Ammon's horn (tissue), 1 donor: ENCODE measurements around the gene CPVL.

Experiments used
- DNase-seq: peaks from one replicate; pipeline ENCODE4 v3.0.0-alpha.2; 2016; ENCODE audit warnings: low spot score

Gene CPVL

DNA sequence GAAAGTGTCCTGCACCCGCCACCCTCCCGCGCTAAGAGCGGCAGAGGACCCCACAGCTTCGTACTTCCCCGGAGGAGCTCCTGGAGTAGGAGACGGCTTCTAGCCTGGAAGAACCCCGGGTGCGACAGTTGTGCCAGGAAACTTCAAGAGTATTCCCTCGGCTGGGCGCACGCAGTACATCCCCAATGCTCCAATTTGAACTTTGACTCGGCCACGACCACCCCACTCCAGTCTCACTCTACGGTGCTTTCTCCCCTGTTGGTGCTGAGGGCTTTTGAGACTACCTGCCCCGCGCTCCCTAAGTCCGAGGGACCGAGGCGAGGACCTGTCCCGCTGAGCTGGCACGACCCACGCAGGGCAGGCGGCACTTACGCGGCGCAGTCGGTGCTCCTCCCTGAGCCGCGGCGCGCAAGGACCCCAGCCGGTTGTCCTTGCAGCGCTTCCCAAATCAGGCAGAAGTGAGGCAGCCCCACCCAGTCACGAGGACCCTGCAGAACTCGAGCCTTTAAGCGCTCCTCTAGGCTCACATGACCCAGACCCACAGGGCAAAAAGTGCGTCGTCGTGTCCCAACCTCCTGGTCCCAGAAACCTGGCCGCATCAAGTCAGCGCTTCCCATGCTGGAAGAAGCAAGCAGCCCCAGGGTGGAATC, at the start of gene CPVL:
TSS of gene CPVL (minus strand) at position 481 of the 650 bp plus-strand sequence. CDS start 25,476 bp downstream, outside the sequence.
- DNase-seq, result peak; percentile 67

DNA sequence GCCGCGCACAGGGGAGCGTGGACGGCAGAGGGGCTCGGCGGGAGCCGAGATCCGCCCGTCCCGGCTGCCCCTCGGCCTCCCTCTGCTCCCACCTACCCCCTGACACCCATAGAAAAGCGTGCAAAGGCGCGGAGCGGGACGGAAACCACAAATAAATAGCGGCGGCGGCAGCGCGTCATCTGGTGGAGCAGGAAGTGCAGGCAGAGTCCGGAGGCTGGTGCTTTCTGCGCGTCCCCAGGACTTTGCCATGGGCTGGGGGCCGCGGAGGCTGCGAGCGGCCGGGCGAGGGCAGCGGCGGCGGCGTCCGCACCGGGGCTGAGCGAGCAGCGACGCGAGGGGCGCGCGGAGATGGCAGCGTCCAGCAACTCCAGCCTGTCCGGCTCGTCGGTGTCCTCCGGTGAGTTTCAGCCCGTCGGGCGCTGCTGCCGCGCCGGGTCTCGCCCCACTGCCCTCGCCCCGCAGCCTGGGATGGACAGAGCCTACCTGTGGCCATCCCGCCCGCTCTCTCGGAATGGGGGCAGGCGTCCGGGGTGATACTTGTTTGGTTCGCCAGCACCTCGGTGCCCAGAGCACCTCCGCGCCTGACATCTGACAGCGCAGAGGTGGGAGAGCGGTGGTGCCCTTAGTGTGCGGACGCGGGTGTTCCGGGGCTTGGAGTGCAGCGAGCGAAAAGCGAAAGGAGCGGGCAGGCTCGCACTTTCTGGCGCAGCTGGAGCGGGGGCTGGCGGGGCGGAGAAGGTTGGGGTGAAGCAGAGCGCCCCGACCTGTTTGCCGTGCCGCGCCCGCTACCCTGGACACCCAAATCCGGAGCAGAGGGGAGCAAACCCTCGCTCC, 48.5 kb upstream of the CPVL start, which contains the start of gene CHN2:
TSS of gene CHN2 (plus strand) at position 182 of the 834 bp plus-strand sequence.
- peak; percentile 77 for DNase-seq

DNA sequence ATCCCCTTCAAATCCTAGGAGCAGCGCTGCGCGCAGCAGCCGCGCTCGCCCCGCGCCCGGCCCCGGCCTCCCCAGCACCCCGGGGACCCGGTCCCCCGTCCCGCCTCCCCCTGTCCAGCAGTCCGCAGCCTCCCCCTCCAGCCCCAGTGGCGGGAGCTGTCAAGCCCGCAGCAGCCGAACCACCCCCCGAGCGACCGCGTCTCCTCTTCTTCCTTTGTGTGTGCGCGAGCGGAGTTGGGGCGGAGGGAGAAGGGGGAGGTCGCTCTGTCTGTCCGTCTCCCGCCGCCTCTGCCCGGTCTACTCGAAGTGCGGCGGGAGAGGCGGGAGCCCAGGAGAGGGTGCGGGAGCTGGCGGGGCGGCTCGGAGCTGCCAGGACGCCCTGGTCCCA, 47.9 kb upstream of the CPVL start:
- DNase-seq, result peak; percentile 11

DNA sequence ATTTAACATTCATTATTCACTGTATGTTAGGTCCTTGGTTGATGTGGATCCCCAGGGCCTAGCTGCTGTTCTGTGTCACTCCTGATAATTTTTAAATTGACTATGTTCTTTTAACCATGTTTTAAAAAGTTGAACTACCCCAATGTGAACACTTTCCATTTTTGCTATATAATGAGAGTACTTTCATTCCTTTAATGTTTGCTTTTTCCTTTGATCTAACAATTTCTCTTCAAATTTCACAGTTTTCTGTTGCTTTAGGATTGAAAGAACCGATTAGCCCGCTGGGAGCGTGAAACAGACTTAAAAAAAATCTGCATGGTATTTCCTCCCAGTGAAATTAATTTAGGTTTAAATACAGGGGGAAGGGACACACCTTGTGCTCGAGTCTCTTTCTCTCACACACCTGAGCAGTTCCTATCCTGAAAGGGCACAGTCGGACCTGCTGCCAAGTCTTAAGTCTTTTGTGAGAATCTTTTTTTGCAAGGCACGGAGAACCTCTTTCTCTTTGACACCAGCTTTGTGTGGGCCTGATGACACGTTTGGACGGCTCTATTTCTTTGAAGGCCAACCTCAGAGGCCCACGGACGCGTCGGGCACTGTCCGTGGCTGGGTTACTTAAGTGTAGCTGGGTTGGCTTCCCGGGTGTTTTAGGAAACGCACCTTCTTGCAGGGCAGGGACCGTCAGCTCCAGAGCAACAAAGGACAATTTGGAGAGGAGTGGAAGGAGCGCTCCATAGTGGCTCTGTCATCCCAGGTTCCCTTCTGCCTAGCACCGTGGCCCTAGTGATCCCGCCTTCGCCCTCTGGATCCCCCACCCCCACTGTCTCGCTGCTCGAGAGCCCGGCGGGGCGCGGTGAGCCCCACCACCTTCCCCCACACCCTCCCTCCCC, 47.2 kb upstream of the CPVL start:
- DNase-seq, result peak; percentile 16

DNA sequence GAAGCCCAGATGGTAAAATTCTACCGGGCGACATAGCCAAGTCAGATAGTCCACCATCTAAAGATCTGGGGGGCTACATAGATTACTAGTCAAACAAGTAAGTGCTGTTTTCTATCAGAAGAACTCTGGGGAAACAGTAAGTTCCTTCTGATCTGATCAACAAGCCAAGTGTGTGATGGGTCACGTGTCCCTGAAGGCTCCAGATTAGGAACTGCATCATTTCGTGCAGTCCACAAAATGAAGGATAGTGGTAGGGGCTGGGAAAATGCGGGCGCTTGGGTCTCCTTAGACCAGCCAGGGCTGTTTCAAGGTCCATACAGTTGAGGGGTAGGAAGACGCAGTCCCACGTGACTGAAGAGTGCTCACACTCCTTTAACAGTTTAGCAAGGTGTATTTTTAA, 46.5 kb upstream of the CPVL start:
- no peak for DNase-seq

DNA sequence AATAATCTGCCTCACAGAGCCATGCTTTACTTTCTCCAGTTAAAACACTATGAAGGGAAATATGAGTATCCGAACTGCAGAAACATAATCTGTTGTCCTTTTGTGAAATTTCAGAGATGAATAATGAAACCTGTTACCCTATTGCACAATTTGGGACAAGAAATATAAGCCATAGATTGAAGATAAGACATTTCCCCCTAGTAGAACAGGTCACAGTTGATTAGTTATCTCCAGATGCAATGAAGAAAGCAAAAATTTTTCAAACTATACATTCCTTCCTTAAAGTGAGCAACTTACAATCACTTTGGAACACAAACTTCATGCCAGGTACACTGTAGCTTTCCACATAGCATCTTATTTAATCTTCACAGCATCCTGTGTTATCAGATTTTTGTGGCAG, 46.0 kb upstream of the CPVL start:
- no peak for DNase-seq

DNA sequence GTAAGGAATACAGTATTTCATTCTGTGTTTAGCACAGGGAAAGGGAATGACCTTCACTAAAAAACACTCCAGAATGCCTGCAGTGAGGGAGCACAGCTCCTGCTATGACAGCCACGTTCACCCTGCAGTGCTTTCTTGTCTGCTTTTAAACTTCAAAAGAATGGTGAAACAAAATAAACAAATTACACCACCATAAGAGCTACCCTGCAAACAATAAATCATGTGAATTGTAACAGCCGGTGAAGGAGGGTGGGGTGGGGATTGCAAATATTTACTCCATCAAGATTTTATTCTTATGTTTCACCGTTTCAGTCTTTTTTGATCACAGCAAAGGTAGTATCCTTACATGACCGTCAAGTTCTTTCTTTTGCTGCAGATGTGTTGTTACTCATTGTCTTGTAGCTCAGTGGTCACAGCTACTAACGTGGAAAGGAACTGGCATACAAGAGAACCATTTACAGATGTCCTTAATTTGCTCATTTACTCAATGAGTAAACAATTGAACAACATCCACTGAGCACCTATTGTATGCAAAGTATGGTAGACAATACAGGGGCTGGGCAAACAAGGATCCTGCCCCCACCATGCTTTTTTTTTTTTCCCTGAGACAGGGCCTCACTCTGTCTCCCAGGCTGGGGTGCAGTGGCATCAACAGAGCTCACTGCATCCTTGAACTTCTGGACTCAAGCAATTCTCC, 44.2 kb upstream of the CPVL start:
- DNase-seq, result no peak

DNA sequence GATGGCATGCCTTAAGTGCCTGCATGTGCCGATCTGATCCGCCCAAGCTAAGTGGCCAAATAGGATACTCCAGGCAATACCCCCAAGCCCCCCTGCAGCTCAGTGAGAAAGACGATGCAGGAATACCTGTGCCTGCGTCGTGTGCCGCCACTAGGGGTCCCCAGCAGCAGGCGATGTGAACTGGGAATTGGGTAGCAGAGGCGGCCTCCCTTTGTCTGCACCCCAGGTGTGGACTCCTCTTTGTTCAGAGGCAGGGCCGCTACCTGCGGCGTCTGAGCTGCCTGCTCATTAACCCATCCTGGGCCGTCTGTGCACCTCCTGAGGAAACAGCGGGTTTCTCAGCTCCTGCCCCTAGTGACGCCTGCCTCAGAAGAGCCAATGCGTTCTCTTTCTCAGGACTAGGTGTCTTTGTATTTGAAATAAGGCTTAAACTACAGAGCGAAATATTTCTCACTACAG, 43.4 kb upstream of the CPVL start:
- DNase-seq, result peak; percentile 79

DNA sequence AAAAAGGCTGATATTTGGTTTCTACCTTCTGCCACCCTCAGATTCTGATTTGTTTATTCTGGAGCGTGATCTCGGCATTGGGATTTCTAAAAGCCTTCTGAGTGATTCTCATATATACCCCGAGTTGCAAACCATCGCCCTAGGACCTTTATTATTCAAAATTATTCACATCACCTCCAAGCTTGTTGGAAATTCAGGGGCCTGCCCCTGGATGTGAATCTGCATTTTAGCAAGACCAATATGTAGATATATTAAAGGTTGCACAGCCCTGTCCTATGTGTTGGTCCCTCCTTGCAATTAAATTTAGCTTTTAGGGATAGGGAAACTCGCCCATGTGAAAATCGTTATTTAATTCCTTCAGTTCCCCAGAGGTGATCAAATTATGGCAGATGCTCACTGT, 39.3 kb upstream of the CPVL start:
- no peak for DNase-seq

DNA sequence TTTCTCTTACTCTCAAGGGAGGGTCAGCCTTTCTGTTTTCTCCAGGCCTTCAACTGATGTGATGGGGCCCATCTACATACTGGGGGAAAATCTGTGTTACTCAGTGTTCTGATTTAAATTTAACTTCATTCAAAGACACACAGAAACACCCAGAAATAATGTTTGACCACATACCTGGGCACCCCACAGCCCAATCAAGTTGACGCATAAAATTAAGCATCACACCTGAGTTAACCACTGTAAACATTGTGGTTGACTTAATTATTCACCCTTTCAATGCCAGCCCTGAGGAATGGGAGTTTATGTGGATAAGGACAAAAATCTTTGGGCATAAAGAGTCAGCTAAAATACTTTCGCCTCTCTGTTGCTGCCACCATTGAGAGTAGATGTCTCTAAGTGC, 38.3 kb upstream of the CPVL start:
- DNase-seq, result no peak

DNA sequence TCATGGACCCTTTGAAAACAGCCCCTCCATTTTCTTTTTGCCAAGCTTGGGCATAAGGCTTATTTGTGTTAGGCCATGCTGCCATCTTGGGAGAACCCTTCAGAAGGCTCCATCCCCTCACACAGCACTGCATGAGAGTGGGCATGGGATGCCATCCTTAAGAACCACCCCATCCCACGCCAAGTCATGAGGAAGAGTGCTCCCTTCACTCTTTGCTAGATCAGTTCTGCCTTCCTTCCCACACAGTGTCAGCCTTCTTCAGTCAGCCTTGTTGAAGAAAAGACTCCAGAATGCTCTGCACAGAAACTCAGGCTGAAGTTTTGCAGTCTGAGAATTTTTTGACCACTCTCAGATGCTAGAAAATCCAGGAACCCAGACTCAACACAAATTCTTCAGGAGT, 32.8 kb upstream of the CPVL start:
- no peak for DNase-seq

DNA sequence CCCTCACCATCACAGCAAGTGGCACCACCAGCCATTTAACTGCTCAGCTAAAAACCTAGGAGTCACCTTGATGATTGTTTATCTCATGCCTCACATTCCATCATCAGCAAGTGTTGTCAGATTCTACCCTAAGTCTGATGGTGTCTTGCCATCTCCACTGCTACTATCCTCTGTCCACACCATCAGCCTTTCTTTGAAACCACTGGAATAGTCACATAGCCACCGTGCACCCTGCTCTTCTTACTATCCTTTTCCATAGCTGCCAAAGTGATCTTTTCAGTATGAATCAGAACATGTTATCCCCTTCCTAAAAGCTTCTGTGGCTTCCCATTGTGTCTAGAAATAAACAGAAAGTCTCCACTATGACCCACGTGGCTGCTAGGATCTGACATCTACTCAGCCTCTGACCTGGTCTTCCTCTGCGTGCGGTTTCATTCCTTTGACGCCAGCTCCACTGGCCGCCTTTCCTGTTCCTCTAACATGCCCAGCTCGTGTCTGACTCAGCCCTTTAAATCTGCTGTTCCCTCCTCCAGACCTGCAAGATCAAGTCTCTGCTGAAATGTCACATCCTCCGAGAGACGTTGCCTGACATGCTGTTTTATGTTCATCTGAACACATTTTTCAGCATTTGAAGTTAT, 31.7 kb upstream of the CPVL start:
- peak; percentile 82 for DNase-seq

DNA sequence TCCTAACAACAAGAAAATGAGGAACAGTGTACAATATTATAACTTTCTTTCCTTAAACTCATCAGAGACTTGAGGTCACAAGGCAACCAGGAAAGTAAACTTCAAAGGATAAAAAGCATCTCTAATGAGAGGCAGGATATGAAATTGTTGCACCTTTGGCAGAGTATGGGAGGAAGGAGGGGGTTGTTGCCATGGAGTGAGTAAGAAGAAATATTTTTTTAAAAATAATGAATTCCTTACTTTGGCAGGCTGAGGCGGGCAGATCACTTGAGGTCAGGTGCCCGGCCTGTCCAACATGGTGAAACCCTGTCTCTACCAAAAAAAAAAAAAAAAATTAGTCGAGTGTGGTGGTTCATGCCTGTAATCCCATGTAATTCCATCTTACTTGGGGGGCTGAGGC, 27.1 kb upstream of the CPVL start:
- DNase-seq, result no peak

DNA sequence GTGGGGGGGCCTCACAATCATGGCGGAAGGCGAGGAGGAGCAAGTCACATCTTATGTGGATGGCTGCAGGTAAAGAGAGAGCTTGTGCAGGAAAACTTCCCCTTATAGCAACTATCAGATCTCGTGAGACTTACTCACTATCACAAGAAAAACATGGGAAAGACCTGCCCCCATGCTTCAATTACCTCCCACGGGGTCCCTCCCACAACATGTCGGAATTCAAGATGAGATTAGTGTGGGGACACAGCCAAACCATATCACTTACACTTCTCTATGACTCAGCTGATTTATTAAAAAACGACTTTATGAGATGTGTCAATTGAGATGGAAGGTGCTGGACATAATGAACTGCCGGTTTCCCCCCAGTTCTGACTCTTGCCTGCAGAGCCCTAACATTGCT, 24.4 kb upstream of the CPVL start:
- no peak for DNase-seq

DNA sequence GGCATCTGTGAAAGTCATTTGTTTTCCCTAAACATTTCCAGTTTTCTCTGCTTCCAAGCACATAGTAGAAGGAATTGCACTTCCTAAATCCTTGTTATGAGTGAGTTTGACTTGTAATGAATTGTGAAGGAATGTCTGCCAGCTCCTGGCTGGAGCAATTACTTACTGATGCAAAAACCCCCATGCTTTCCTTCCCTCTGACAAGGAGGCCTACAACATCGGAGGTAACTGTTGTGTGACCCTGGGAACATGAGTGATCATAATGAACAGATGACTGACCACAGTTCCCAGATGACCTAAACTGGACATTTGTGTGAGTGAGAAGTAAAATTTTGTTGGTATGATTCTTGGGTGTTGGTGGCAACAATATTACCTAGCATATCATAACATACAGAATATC, 21.4 kb upstream of the CPVL start:
- DNase-seq, result no peak

DNA sequence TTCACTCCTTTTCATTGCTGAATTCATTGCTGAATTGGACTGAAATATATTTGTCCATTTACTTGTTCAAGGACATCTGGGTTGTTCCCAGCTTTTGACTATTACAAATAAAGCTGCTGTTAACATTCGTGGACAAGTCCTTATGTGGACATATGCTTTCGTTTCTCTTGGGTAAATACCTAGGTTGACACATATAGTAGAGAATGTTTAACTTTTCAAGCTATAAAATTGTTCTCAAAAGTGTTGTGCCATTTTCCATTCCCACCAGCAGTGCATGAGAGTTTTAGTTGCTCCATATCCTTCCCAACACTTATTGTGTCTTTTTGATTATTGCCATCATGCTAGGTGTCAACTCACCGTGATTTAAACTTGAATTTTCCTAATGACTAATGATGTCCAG, 17.5 kb upstream of the CPVL start:
- no peak for DNase-seq

DNA sequence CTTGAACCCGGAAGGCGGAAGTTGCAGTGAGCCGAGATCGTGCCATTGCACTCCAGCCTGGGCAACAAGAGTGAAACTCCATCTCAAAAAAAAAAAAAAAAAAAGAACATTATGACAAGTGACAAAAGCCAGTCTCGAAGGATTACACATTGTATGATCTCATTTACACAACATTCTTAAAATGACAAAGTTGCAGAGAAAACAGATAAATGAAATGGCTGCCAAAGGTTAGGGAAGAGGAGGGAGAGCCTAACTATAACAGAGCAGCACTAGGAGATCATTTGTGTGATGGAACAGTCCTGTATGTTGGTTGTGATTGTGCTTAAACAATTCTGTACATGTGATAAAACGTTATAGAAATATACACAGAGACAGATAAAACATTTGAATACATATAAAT, 16.2 kb upstream of the CPVL start:
- DNase-seq, result no peak

DNA sequence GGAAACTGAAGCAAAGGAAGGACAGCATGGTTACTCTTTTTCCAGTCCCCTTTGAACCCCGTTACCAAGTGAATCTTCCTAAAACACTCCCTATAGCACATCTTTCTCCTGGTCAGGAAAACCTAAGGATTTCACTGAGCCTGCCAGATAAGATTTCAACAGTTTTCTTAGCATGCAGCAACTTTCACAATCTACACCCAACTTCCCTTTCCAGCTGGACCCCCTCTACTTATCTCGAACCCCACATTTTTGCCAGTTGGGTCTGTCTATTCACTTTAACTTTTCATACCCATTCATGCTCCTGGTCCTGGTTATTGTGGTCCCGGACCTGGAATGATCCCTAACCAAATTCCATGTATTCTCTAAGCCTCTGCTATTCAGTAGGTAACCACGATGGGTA, 14.9 kb upstream of the CPVL start:
- DNase-seq, result no peak

DNA sequence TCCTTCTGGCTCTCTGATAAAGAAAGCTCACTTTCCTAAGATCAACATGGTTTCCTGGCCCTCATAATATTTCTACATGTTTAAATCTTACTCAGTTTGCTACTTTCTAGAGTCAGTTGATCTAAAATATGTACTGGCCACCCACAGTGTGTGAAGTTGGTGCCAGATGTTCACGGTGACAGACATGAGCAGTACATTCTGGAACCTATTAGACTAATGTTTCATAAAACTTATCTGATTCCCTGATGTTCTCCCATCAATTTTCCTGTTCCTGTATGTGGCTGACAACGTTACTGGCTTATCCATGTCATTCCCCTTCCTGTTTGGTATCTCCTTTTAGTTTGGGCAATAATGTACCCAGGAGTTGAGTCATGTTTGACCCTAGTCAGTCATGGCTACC, 13.7 kb upstream of the CPVL start:
- DNase-seq, result no peak

DNA sequence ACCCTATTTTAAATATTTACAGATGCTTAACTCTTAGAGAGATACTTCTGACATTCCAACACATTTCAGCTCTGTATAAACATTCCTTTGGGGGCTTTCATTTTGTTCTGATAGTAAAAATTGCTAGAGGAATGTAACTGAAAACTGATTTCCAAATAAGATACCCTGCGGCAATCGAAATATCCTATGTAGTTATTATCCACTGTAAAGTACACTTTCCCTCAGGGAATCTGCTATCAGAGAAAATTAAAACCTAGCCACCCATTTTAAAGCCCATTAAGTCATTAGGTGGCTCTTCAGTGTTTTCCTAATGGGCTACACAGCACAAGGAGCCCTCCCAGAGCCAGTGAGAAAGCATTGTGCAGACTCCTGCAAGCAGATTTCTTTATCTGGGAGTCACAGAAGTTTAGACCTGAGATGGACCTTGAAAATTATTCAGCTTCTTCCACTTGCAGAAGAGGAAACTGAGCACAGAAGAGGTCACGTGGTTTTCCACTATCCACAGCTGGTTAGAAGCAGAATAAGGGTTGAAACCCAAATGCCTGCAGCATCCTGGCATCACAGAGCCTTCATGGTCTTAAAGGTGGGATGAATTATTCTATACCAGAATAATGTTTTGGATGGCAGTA, 12.6 kb upstream of the CPVL start:
- no peak for DNase-seq

DNA sequence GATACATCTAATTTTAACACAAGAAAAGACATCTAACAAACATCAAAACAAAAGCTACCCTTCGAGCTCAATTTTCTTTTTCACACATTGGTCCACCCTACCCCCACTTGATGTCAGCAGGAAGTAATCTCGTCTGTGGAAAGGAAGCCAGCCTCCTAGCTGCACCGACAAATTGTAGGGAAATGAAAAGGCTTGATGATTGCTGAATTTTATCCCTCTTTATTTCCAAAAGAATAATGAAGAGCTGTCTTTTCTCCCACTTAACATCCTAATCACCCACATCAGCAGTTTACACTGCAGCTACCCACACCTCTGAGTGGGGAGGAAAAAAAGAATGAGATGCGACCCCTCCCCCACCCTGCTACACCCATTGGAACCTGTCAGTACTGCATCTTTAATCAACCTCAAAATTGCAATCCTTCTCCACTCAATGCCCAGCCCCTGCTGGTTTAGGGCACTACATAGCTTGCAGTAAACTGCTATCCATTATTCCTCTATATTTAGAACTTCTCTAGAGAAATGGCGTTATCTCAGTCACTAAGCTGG, 10.6 kb upstream of the CPVL start:
- DNase-seq, result no peak
